ENCODE data around the gene BAX.

- TF ChIP-seq CTCF (IDR thresholded peaks at IDR 0.05; ENCODE audit: low read depth, low read length) (no peak), POLR2A (IDR thresholded peaks at IDR 0.05; ENCODE audit: extremely low read depth, insufficient read length) (no peak)
Measured at GRCh38 chr19:48988860-48989259, 34.2 kb downstream of the BAX start.
